ENCODE results near the gene PNPLA2.

PNPLA2 gene

GRCh38 chr11:868394-868793 is 49.7 kb downstream of the PNPLA2 start:
- TF ChIP-seq CTCF (IDR thresholded peaks at IDR 0.05; ENCODE audit: low read depth, low read length) = no peak
- H3K4me3 ChIP-seq (ENCODE audit: low read depth, low read length) = no peak overlapping the region

DNA sequence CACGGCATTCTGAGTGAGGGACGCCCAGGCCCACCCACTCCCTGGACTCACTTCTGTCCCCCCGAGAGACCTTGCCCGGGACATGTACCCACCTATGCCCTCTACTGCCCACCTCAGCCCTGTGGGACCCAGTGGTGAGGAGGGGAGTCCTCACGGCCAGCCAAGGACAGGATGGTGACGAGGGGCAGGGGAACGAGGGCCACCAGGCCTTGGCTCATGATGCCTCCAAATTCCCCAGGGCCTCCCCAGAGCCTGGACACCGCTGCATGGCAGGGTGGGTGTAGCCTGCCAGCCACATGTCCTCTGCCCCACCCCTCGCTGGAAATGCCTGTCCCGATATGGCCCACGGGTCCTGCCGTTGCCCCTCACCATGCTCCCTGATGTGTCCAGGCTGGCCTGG is 50.1 kb downstream of the PNPLA2 start:
- no peak for TF ChIP-seq CTCF (IDR thresholded peaks at IDR 0.05; ENCODE audit: low read depth, low read length)
- no peak overlapping the region for H3K4me3 ChIP-seq (ENCODE audit: low read depth, low read length)

GRCh38 chr11:869399-870126 is 50.8 kb downstream of the PNPLA2 start:
- no peak for TF ChIP-seq CTCF (IDR thresholded peaks at IDR 0.05; ENCODE audit: low read depth, low read length)
- H3K4me3 ChIP-seq (ENCODE audit: low read depth, low read length) = no peak overlapping the region

- no peak for TF ChIP-seq CTCF (IDR thresholded peaks at IDR 0.05; ENCODE audit: low read depth, low read length)
These were observed 51.4 kb downstream of the PNPLA2 start for GRCh38 chr11:870127-870413.

GRCh38 chr11:870418-870817 is 51.7 kb downstream of the PNPLA2 start:
- TF ChIP-seq CTCF (IDR thresholded peaks at IDR 0.05; ENCODE audit: low read depth, low read length) = no peak
- no peak overlapping the region for H3K4me3 ChIP-seq (ENCODE audit: low read depth, low read length)

More at GRCh38 chr11:870127-870413, 51.4 kb downstream of the PNPLA2 start:
- no peak overlapping the region for H3K4me3 ChIP-seq (ENCODE audit: low read depth, low read length)

DNA sequence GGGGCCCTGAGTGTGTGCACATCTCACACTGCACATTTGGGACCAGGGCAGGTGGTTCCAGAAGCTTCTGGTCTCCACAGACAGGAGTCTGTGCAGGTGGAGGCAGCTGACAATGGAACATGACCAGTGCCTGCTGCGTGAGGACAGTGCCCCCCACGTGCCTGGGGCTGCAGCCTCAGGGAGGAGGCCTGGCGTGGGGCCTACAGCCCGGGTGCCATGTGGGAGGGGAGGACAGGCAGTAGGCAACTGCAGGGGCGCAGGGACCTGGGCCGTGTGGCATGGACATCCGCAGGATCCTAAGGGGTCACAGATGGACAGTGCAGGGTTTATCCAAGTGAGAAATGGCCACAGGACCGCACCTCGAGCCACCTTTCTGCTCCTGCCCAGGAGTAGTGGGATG is 52.8 kb downstream of the PNPLA2 start:
- no peak for TF ChIP-seq CTCF (IDR thresholded peaks at IDR 0.05; ENCODE audit: low read depth, low read length)

GRCh38 chr11:872799-873198 is 54.1 kb downstream of the PNPLA2 start:
- no peak for TF ChIP-seq CTCF (IDR thresholded peaks at IDR 0.05; ENCODE audit: low read depth, low read length)
- H3K4me3 ChIP-seq (ENCODE audit: low read depth, low read length) = no peak overlapping the region

More for the DNA sequence above, 52.8 kb downstream of the PNPLA2 start:
- H3K4me3 ChIP-seq (ENCODE audit: low read depth, low read length) = no peak overlapping the region
